Dermis blood vessel endothelial cell (primary cell): Measurements from ENCODE around the gene CUL2. TPM values are rescaled to one million over a fixed set of nuclear protein-coding genes. Genes with fewer than 3 reads are reported as not detected.
A peak's percentile ranks its signal among the peaks of the same experiment; 100 is the strongest.
"Not testable (repeated sequence)": the region's sequence is repeated elsewhere in the genome, so short reads cannot be mapped to it uniquely, and the experiment has no call there.

Experiments used
- DNase-seq: peaks from one replicate; pipeline ENCODE4 v3.0.0; 2010
- total RNA-seq: library from RNA; depleted of rRNA; stranded (reverse); fragments of >200 nt; gene quantifications from 2 replicates; pipeline ENCODE4 v1.2.3, GENCODE V29; 2014

CUL2 gene
- total RNA-seq, 1 donor from 2014 or later, result 26.9 TPM

GRCh38 chr10:35079265-35079664 is 10.9 kb downstream of the CUL2 start:
- no peak for DNase-seq

GRCh38 chr10:35075228-35075627 is 14.9 kb downstream of the CUL2 start:
- DNase-seq, result no peak

- DNase-seq, result no peak
Observed at GRCh38 chr10:35074266-35074665, 15.9 kb downstream of the CUL2 start.

- DNase-seq, result no peak
Observed at GRCh38 chr10:35070521-35070920, 19.6 kb downstream of the CUL2 start.

- DNase-seq, result no peak
Observed at GRCh38 chr10:35063837-35064454, 26.2 kb downstream of the CUL2 start.

GRCh38 chr10:35059481-35059880 is 30.7 kb downstream of the CUL2 start:
- DNase-seq, result no peak

GRCh38 chr10:35058686-35059085 is 31.5 kb downstream of the CUL2 start:
- no peak for DNase-seq

GRCh38 chr10:35058134-35058533 is 32.0 kb downstream of the CUL2 start:
- peak; percentile 87 for DNase-seq

GRCh38 chr10:35056686-35057085 is 33.5 kb downstream of the CUL2 start:
- peak; percentile 67 for DNase-seq

GRCh38 chr10:35056133-35056532 is 34.0 kb downstream of the CUL2 start:
- DNase-seq, result peak; percentile 15

- DNase-seq, result peak; percentile 89
Observed at GRCh38 chr10:35050568-35050967, 39.6 kb downstream of the CUL2 start.

- no peak for DNase-seq
Observed at GRCh38 chr10:35046074-35046473, 44.1 kb downstream of the CUL2 start.

- DNase-seq, result not testable (repeated sequence)
Observed at GRCh38 chr10:35045275-35045674, 44.9 kb downstream of the CUL2 start.

GRCh38 chr10:35043796-35044344 is 46.3 kb downstream of the CUL2 start:
- DNase-seq, result no peak

- no peak for DNase-seq
Observed at GRCh38 chr10:35042783-35043182, 47.4 kb downstream of the CUL2 start.

- DNase-seq, result no peak
Observed at GRCh38 chr10:35041502-35041879, 48.6 kb downstream of the CUL2 start.

GRCh38 chr10:35040760-35041501 is 49.2 kb downstream of the CUL2 start:
- DNase-seq, result peak; percentile 55

GRCh38 chr10:35037104-35037503 is 53.0 kb downstream of the CUL2 start:
- DNase-seq, result no peak

GRCh38 chr10:35035606-35036005 is 54.5 kb downstream of the CUL2 start:
- DNase-seq, result no peak

- peak; percentile 47 for DNase-seq
Observed at GRCh38 chr10:35027567-35027966, 62.6 kb downstream of the CUL2 start.

GRCh38 chr10:35025916-35026315 is 64.2 kb downstream of the CUL2 start:
- DNase-seq, result peak; percentile 25

- DNase-seq, result no peak
Observed at GRCh38 chr10:35020481-35020880, 69.7 kb downstream of the CUL2 start.

GRCh38 chr10:35019041-35020024 is 70.8 kb downstream of the CUL2 start:
- peak; percentile 19 for DNase-seq
